Gastrocnemius medialis (tissue), 4 donors: ENCODE measurements around the gene FAM181A. TPM values are rescaled to one million over a fixed set of nuclear protein-coding genes. Genes with fewer than 3 reads are reported as not detected.

Experiments
- ATAC-seq, 2 donors: fragments of 150-250 bp; one replicate each; pipeline ENCODE4 v1.9.1; 2016
- DNase-seq, 2 donors: peaks; one replicate each; pipeline ENCODE4 v3.0.0-alpha.2; 2019
- H3K27ac ChIP-seq, 4 donors: fragments of 200-600 bp; sonication (generic); 1 replicate in 1 of 4; 2 replicates in 3 of 4; pipeline ENCODE4 v1.5.1; 2016 to 2018; ENCODE audit warnings: mild to moderate bottlenecking in 2 of 4, moderate library complexity in 1 of 4
- H3K27me3 ChIP-seq, 3 donors: fragments of 200-600 bp; sonication (generic) in 2 of 3; 1 replicate in 1 of 3; 2 replicates in 2 of 3; pipeline versions ENCODE4 v1.5.1 to v1.6.0; 2016 to 2019; ENCODE audit warnings: mild to moderate bottlenecking in 1 of 3, moderate library complexity in 1 of 3
- H3K36me3 ChIP-seq, 2 donors: fragments of 200-600 bp; sonication (generic) in 1 of 2; one replicate each; pipeline ENCODE4 v1.5.1; 2017 to 2018
- H3K4me1 ChIP-seq, 2 donors: fragments of 200-600 bp; sonication (generic) in 1 of 2; one replicate each; pipeline ENCODE4 v1.5.1; 2016 to 2017; ENCODE audit warnings: mild to moderate bottlenecking in 2 of 2
- H3K4me3 ChIP-seq, 4 donors: fragments of 200-600 bp; sonication (generic) in 3 of 4; 1 replicate in 1 of 4; 2 replicates in 3 of 4; pipeline ENCODE4 v1.5.1; 2016 to 2019; ENCODE audit warnings: mild to moderate bottlenecking in 2 of 4
- H3K9me3 ChIP-seq, 3 donors: fragments of 200-600 bp; sonication (generic) in 2 of 3; 1 replicate in 1 of 3; 2 replicates in 2 of 3; pipeline ENCODE4 v1.5.1; 2016 to 2019
- CTCF ChIP-seq, 5 experiments: fragments of 450-650 bp in 3 of 5; fragments of 200-600 bp in 2 of 5; sonication (generic) in 2 of 5; IDR thresholded peaks in 4 of 5; conservative IDR thresholded peaks in 1 of 5; 1 replicate in 4 of 5; 2 replicates in 1 of 5; pipeline ENCODE4 v1.5.1; 2016 to 2019; ENCODE audit warnings: antibody characterized with exemption in 5 of 5, mild to moderate bottlenecking in 3 of 5, moderate library complexity in 3 of 5
- POLR2A ChIP-seq, 2 donors: fragments of 450-650 bp; IDR thresholded peaks; one replicate each; pipeline ENCODE4 v1.6.1; 2017; ENCODE audit warnings: antibody characterized with exemption in 2 of 2, mild to moderate bottlenecking in 2 of 2, moderate library complexity in 2 of 2
- in situ Hi-C, 4 donors: fragments of 200-750 bp; cut with MboI; loops; one replicate each; pipeline versions ENCODE4 v1.15.0 to v1.8.0; 2017; ENCODE audit warnings: low sequenced_read_pairs in 4 of 4
- intact Hi-C: fragments of 100-400 bp; cut with DNase I; formaldehyde crosslinking; loops from one replicate; pipeline ENCODE4 v1.15.1; 2023; ENCODE audit warnings: low total_unique reads
- microRNA-seq, 2 donors: library from miRNA; unstranded; fragments of <30 nt; microRNA quantifications; one replicate each; pipeline ENCODE4, GENCODE V29; 2016; ENCODE audit warnings: borderline replicate concordance in 2 of 2
- total RNA-seq, 4 donors: library from RNA; depleted of rRNA; stranded (reverse); fragments of >200 nt; gene quantifications; one replicate each; pipeline versions ENCODE4 v1.1.0 to v1.2.3, GENCODE V29; 2016

Gene FAM181A
- total RNA-seq, 4 donors from 2014 or later = not detected

DNA sequence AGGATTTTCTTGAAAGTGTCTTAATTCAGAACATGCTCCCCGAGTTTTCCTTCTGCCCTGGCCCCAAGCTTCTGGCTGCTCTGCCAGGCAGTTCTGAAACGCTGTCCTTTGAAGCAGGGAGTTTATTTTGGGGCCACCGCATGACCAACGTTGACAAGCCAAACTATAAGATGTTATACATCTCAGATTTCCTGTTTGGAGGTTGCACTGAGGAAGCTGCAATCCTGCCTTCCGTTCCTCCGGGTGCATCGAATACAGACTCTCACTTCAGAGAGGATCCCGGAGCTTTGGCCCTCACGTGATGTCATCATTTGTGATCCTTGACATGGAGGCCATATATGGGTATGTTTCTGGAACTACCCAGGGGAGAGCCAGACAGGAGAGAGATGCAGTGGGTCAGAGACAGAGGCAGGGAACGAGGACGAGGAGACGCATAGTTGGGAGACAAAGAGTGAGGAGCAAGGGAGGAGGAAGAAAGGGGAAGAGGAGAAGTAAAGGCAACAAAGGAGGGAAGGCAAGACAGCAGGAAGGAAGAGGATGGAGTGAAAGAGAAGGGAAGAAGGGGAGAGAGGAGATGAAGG is 49.4 kb downstream of the FAM181A start, which contains the start of gene ASB2:
Gene ASB2 (minus strand): TSS at position 94 of the 581 bp plus-strand sequence. CDS start 12,031 bp downstream, outside the sequence.
- Histone ChIP-seq H3K27me3 (no peaks in the 10 kb centered on the region), H3K4me1 (peaks cover 47 to 53% of the 10 kb centered on the region in 2 donors), H3K27ac (peak within 1 kb of the TSS; percentile 97 to 100 (median 98)), H3K9me3 (no peaks in the 10 kb centered on the region), H3K4me3 (peak within 1 kb of the TSS; percentile 61 to 80 (median 76)), H3K36me3 (no peaks in the 10 kb centered on the region)
- TF ChIP-seq CTCF (IDR thresholded peaks at IDR 0.05 in 4 of 5, conservative IDR thresholded peaks at IDR 0.05 in 1 of 5) (no peak), POLR2A (IDR thresholded peaks at IDR 0.05) (peak; percentile 98)
- intact Hi-C loops = no loop called here
- in situ Hi-C loops = no loop called here
- ATAC-seq (peak; percentile 35 to 37), DNase-seq (peak; percentile 84 to 94)

- Histone ChIP-seq H3K27ac (peak overlapping the region; percentile 97 to 100 (median 98)), H3K4me1 (peaks cover 50 to 54% of the 10 kb centered on the region in 2 donors), H3K4me3 (peak overlapping the region; percentile 61 to 80 (median 76)), H3K27me3 (no peaks in the 10 kb centered on the region), H3K36me3 (no peaks in the 10 kb centered on the region), H3K9me3 (no peaks in the 10 kb centered on the region)
- no peak for TF ChIP-seq POLR2A (IDR thresholded peaks at IDR 0.05)
- no peak for TF ChIP-seq CTCF (IDR thresholded peaks at IDR 0.05 in 4 of 5, conservative IDR thresholded peaks at IDR 0.05 in 1 of 5)
- no peak for DNase-seq
- ATAC-seq = peak in 1 of 2 donors; percentile 2
- in situ Hi-C loops (no loop called here), intact Hi-C loops (no loop called here)
Observed at GRCh38 chr14:93977171-93977570, 50.0 kb downstream of the FAM181A start.

DNA sequence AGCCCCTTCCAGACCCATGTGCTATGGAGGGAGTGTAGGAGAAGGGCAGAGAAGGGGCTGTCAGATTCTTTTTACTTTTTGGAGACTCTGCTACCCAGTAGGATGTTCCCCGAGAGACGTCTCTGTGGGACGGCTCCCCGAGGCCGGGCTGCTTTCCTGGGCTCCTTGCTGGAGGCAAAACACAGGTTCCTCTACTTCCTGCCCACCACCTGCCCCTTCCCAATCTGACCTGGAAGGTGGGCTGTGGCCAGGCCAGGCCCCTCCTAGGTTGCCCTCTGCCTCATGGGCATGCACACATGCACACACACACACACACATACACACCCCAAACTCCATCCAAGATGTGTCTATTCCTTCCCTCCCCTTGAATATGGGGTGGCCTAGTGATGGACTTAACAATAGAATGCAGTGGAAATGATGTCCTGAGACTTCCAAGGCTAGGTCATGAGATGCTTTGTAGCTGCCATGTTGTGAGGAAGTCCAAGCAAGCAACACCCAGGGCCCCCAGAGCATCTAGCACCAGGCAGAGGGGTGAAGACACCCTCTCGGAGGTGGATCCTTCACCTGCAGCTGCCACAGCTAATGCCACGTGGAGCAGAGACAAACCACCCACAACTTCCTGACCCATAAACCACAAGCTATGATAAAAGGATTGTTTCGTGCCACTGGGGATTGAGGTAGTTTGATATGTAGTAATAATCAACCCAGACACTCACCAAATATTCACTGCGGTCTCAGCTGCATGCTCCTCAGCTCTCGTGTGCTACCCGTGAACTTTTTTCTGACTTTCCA is 50.8 kb downstream of the FAM181A start:
- Histone ChIP-seq H3K36me3 (no peaks in the 10 kb centered on the region), H3K27me3 (no peaks in the 10 kb centered on the region), H3K27ac (peak overlapping the region; percentile 97 to 100 (median 98)), H3K4me1 (peaks cover 54 to 55% of the 10 kb centered on the region in 2 donors), H3K4me3 (no peak overlapping the region), H3K9me3 (no peaks in the 10 kb centered on the region)
- intact Hi-C loops (no loop called here), in situ Hi-C loops (no loop called here)
- TF ChIP-seq POLR2A (IDR thresholded peaks at IDR 0.05) (no peak), CTCF (IDR thresholded peaks at IDR 0.05 in 4 of 5, conservative IDR thresholded peaks at IDR 0.05 in 1 of 5) (no peak)
- DNase-seq (no peak), ATAC-seq (no peak)

GRCh38 chr14:93978735-93979134 is 51.6 kb downstream of the FAM181A start:
- Histone ChIP-seq H3K27ac (peak overlapping the region; percentile 97 to 100 (median 98)), H3K27me3 (no peaks in the 10 kb centered on the region), H3K36me3 (no peaks in the 10 kb centered on the region), H3K9me3 (no peaks in the 10 kb centered on the region), H3K4me3 (no peak overlapping the region), H3K4me1 (peaks cover 60 to 62% of the 10 kb centered on the region in 2 donors)
- no peak for DNase-seq
- TF ChIP-seq CTCF (IDR thresholded peaks at IDR 0.05 in 4 of 5, conservative IDR thresholded peaks at IDR 0.05 in 1 of 5) = no peak
- TF ChIP-seq POLR2A (IDR thresholded peaks at IDR 0.05) = peak; percentile 59 to 61
- intact Hi-C loops (no loop called here), in situ Hi-C loops (no loop called here)
- ATAC-seq = no peak

Small RNAs within 50 kb of the gene (microRNA-seq; reads per million reads assigned to microRNA genes)
- 2.6 to 4.7 reads per million in 2 donors for gene MIR4506

Other genes starting within 250 kb of the FAM181A start
- 1 to 10 TPM in 1 of 4 donors, under 1 TPM in 2, not detected in 1; 0.09 to 1.0 (median 0.16) TPM for gene PRIMA1, start 138.9 kb upstream of the FAM181A start, total RNA-seq
- gene ASB2, start 49.2 kb downstream of the FAM181A start, total RNA-seq = 100 to 1,000 TPM; 335 to 819 (median 539) TPM
- under 1 TPM in 2 of 4 donors, not detected in 2; 0.56 to 0.61 TPM for gene CCDC197, start 70.0 kb downstream of the FAM181A start, total RNA-seq
- under 1 TPM in 1 of 4 donors, not detected in 3; 0.11 TPM for gene OTUB2, start 99.0 kb downstream of the FAM181A start, total RNA-seq
- 100 to 1,000 TPM; 106 to 200 (median 128) TPM for gene DDX24, start 153.9 kb downstream of the FAM181A start, total RNA-seq
- 10 to 100 TPM in 1 of 4 donors, 1 to 10 TPM in 3; 7.1 to 10.3 (median 8.3) TPM for gene IFI27L1, start 154.0 kb downstream of the FAM181A start, total RNA-seq
- 100 to 1,000 TPM in 3 of 4 donors, 10 to 100 TPM in 1; 65.6 to 179 (median 123) TPM for gene IFI27, start 183.4 kb downstream of the FAM181A start, total RNA-seq
- gene IFI27L2, start 202.3 kb downstream of the FAM181A start, total RNA-seq = 1 to 10 TPM; 1.1 to 9.1 (median 3.3) TPM
- under 1 TPM in 1 of 4 donors, not detected in 3; 0.13 TPM for gene PPP4R4, start 247.0 kb downstream of the FAM181A start, total RNA-seq